ENCODE data around the gene SH3BP4. TPM values are rescaled to one million over a fixed set of nuclear protein-coding genes. Genes with fewer than 3 reads are reported as not detected.

The SH3BP4 gene
- total RNA-seq, 4 donors from 2014 or later = 29.3 to 63.0 (median 42.9) TPM

GRCh38 chr2:235007664-235008457, 56.0 kb downstream of the SH3BP4 start:
- no peak overlapping the region for H3K4me3 ChIP-seq
- no peak for ATAC-seq
- no peaks in the 10 kb centered on the region for H3K9me3 ChIP-seq
- 87 to 89% methylated on average over 9 to 10 of the region's 25 CpGs for WGBS, 2 donors (ENCODE audit: low coverage in 1 of 2)
- H3K27ac ChIP-seq = no peak overlapping the region
- no peaks in the 10 kb centered on the region for H3K27me3 ChIP-seq
- TF ChIP-seq POLR2AphosphoS5 (IDR thresholded peaks at IDR 0.05) = no peak
- TF ChIP-seq POLR2A (IDR thresholded peaks at IDR 0.05) = no peak
- no peak for TF ChIP-seq EP300 (IDR thresholded peaks at IDR 0.05)
- no peak for TF ChIP-seq CTCF (IDR thresholded peaks at IDR 0.05)
- peaks cover 0 to 52% (median 10%) of the 10 kb centered on the region in 3 donors for H3K4me1 ChIP-seq
- no peaks in the 10 kb centered on the region for H3K36me3 ChIP-seq

GRCh38 chr2:235008584-235009044, 56.8 kb downstream of the SH3BP4 start:
- ATAC-seq = no peak
- no peaks in the 10 kb centered on the region for H3K27me3 ChIP-seq
- H3K4me1 ChIP-seq = peaks cover 0 to 52% (median 10%) of the 10 kb centered on the region in 3 donors
- H3K36me3 ChIP-seq = no peaks in the 10 kb centered on the region
- H3K27ac ChIP-seq = no peak overlapping the region
- no peaks in the 10 kb centered on the region for H3K9me3 ChIP-seq
- 74 to 79% methylated on average over 4 of the region's 6 CpGs for WGBS, 2 donors (ENCODE audit: low coverage in 1 of 2)
- TF ChIP-seq EP300 (IDR thresholded peaks at IDR 0.05) (no peak), CTCF (IDR thresholded peaks at IDR 0.05) (no peak), POLR2AphosphoS5 (IDR thresholded peaks at IDR 0.05) (no peak), POLR2A (IDR thresholded peaks at IDR 0.05) (no peak)
- H3K4me3 ChIP-seq = no peak overlapping the region

- TF ChIP-seq EP300 (IDR thresholded peaks at IDR 0.05) (no peak), POLR2AphosphoS5 (IDR thresholded peaks at IDR 0.05) (no peak), CTCF (IDR thresholded peaks at IDR 0.05) (no peak), POLR2A (IDR thresholded peaks at IDR 0.05) (no peak)
- Histone ChIP-seq H3K9me3 (no peaks in the 10 kb centered on the region), H3K27me3 (no peaks in the 10 kb centered on the region), H3K27ac (no peak overlapping the region), H3K36me3 (no peaks in the 10 kb centered on the region), H3K4me1 (peaks cover 0 to 52% (median 10%) of the 10 kb centered on the region in 3 donors), H3K4me3 (no peak overlapping the region)
- no peak for ATAC-seq
- 92 to 100% methylated on average over 1 of the region's 6 CpGs for WGBS, 2 donors (ENCODE audit: low coverage in 1 of 2)
Observed at GRCh38 chr2:235009081-235009480, 57.3 kb downstream of the SH3BP4 start.

- WGBS, 2 donors (ENCODE audit: low coverage in 1 of 2) = 100% methylated on average over 1 of the region's 6 CpGs
Observed at GRCh38 chr2:235010117-235010714, 58.4 kb downstream of the SH3BP4 start.

More at GRCh38 chr2:235010117-235010714, 58.4 kb downstream of the SH3BP4 start:
- no peak for TF ChIP-seq EP300 (IDR thresholded peaks at IDR 0.05)
- no peak for TF ChIP-seq POLR2AphosphoS5 (IDR thresholded peaks at IDR 0.05)
- no peak for TF ChIP-seq CTCF (IDR thresholded peaks at IDR 0.05)
- TF ChIP-seq POLR2A (IDR thresholded peaks at IDR 0.05) = no peak
- no peak overlapping the region for H3K27ac ChIP-seq
- H3K36me3 ChIP-seq = no peaks in the 10 kb centered on the region
- peaks cover 0 to 47% (median 7%) of the 10 kb centered on the region in 3 donors for H3K4me1 ChIP-seq
- ATAC-seq = no peak
- H3K4me3 ChIP-seq = no peak overlapping the region
- H3K27me3 ChIP-seq = no peaks in the 10 kb centered on the region
- peaks cover 0 to 3% (median 0%) of the 10 kb centered on the region in 3 donors for H3K9me3 ChIP-seq

Measured in gastroesophageal sphincter (tissue), 4 donors.